ENCODE data around the gene SULT1A2. TPM values are rescaled to one million over a fixed set of nuclear protein-coding genes. Genes with fewer than 3 reads are reported as not detected.
"Not testable (repeated sequence)": the region's sequence is repeated elsewhere in the genome, so short reads cannot be mapped to it uniquely, and the experiment has no call there.

Gene SULT1A2
- total RNA-seq, 1 experiment from 2014 or later = not detected

- Histone ChIP-seq H3K4me1 (ENCODE audit: insufficient read depth, low read length) (no peaks in the 10 kb centered on the region), H3K27me3 (ENCODE audit: low read length) (no peaks in the 10 kb centered on the region), H3K9me2 (replicated peaks; ENCODE audit: low read length) (no peaks in the 10 kb centered on the region), H3K9ac (ENCODE audit: low read length) (no peak overlapping the region), H3K4me3 (ENCODE audit: low read length) (no peak overlapping the region), H3K36me3 (ENCODE audit: low read depth, low read length) (no peaks in the 10 kb centered on the region), H3K79me2 (ENCODE audit: low read length) (no peaks in the 10 kb centered on the region), H3K27ac (ENCODE audit: low read length) (no peak overlapping the region), H2AFZ (ENCODE audit: low read length) (no peak overlapping the region), H3K4me2 (ENCODE audit: low read length) (0 out of 2 replicates have a peak overlapping the region, but pooled peaks have one; percentile 76), H4K20me1 (ENCODE audit: low read length) (no peaks in the 10 kb centered on the region), H3K9me3 (ENCODE audit: low read length) (no peaks in the 10 kb centered on the region), H3F3A (ENCODE audit: low read length, unreplicated experiment) (no peaks in the 10 kb centered on the region)
- ChIA-PET CTCF (no interaction called here), POLR2A (ENCODE audit: unreplicated experiment) (no interaction called here)
- no peak for ATAC-seq
- intact Hi-C loops (cut with micrococcal nuclease) = no loop called here
- no peak for DNase-seq
- BruUV-seq (replicated peaks) = no TSS peak
- TF ChIP-seq CTCF (conservative IDR thresholded peaks at IDR 0.05; ENCODE audit: low read depth, low read length) (no peak), EZH2phosphoT487 (IDR thresholded peaks at IDR 0.05; ENCODE audit: borderline replicate concordance, low read length) (no peak), EZH2 (IDR thresholded peaks at IDR 0.05; ENCODE audit: low read length, unreplicated experiment) (no peak)
Observed at GRCh38 chr16:28621481-28622155, 24.8 kb upstream of the SULT1A2 start.

GRCh38 chr16:28620316-28620715 lies 23.5 kb upstream of the SULT1A2 start:
- POLR2A ChIA-PET (ENCODE audit: unreplicated experiment); H3K9me2 ChIP-seq (replicated peaks; ENCODE audit: low read length); BruUV-seq (replicated peaks); H3K4me1 ChIP-seq (ENCODE audit: insufficient read depth, low read length); DNase-seq; H4K20me1 ChIP-seq (ENCODE audit: low read length); H2AFZ ChIP-seq (ENCODE audit: low read length); H3K9ac ChIP-seq (ENCODE audit: low read length); intact Hi-C loops (cut with micrococcal nuclease); H3K27me3 ChIP-seq (ENCODE audit: low read length); H3K4me3 ChIP-seq (ENCODE audit: low read length); H3K9me3 ChIP-seq (ENCODE audit: low read length); H3F3A ChIP-seq (ENCODE audit: low read length, unreplicated experiment); H3K27ac ChIP-seq (ENCODE audit: low read length); CTCF ChIA-PET; ATAC-seq; H3K4me2 ChIP-seq (ENCODE audit: low read length); H3K79me2 ChIP-seq (ENCODE audit: low read length); H3K36me3 ChIP-seq (ENCODE audit: low read depth, low read length): not testable (repeated sequence)

DNA sequence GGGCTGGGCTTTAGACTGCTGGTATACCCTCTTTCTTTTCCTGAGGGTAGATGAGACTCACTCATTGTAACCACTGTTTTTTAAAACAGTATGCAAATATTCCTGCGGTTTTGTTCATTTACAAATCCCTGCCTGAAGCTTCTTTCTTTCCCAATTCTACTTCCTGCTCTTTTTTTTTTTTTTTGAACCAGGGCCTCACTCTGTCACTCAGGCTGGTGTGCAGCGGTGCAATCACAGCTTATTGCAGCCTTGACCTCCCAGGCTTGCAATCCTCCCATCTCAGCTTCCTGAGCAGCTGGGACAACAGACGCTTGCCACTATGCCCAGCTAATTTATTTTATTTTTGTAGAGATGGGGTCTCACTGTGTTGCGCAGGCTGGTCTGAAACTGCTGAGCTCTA lies 21.0 kb upstream of the SULT1A2 start:
- intact Hi-C loops (cut with micrococcal nuclease) = no loop called here
- H3K4me1 ChIP-seq (ENCODE audit: insufficient read depth, low read length) = no peaks in the 10 kb centered on the region
- H3K4me3 ChIP-seq (ENCODE audit: low read length) = no peak overlapping the region
- H3K27me3 ChIP-seq (ENCODE audit: low read length) = no peaks in the 10 kb centered on the region
- POLR2A ChIA-PET (ENCODE audit: unreplicated experiment) = no interaction called here
- no TSS peak for BruUV-seq (replicated peaks)
- CTCF ChIA-PET = no interaction called here
- ATAC-seq (no peak), DNase-seq (no peak)
- no peak overlapping the region for H2AFZ ChIP-seq (ENCODE audit: low read length)
- no peak overlapping the region for H3K9ac ChIP-seq (ENCODE audit: low read length)
- no peaks in the 10 kb centered on the region for H4K20me1 ChIP-seq (ENCODE audit: low read length)
- no peaks in the 10 kb centered on the region for H3K9me3 ChIP-seq (ENCODE audit: low read length)
- no peak for TF ChIP-seq EZH2 (IDR thresholded peaks at IDR 0.05; ENCODE audit: low read length, unreplicated experiment)
- TF ChIP-seq EZH2phosphoT487 (IDR thresholded peaks at IDR 0.05; ENCODE audit: borderline replicate concordance, low read length) = no peak
- no peak for TF ChIP-seq CTCF (conservative IDR thresholded peaks at IDR 0.05; ENCODE audit: low read depth, low read length)
- no peaks in the 10 kb centered on the region for H3K79me2 ChIP-seq (ENCODE audit: low read length)
- no peak overlapping the region for H3K27ac ChIP-seq (ENCODE audit: low read length)
- no peaks in the 10 kb centered on the region for H3F3A ChIP-seq (ENCODE audit: low read length, unreplicated experiment)
- H3K36me3 ChIP-seq (ENCODE audit: low read depth, low read length) = no peaks in the 10 kb centered on the region
- no peak overlapping the region for H3K4me2 ChIP-seq (ENCODE audit: low read length)
- H3K9me2 ChIP-seq (replicated peaks; ENCODE audit: low read length) = no peaks in the 10 kb centered on the region

Data from PC-3 (cell line).